B cell (primary cell): ENCODE data around the gene UBTD1. TPM values are rescaled to one million over a fixed set of nuclear protein-coding genes. Genes with fewer than 3 reads are reported as not detected.

Experiments used
- ATAC-seq: fragments of 200-7000 bp; cut with Tn5 transposase; one replicate; pipeline ENCODE4 v1.10.0; 2021; ENCODE audit warnings: low read depth, mild to moderate bottlenecking, moderate number of reproducible peaks, moderate library complexity
- CTCF ChIA-PET: fragments of 350-600 bp; sonication (Branson Sonifier 250); formaldehyde crosslinking; loops from one replicate; lab custom pipeline; 2021; ENCODE audit warnings: antibody characterized with exemption, inconsistent platforms; lab: Charles Lee
- POLR2A ChIA-PET: fragments of 350-600 bp; sonication (Branson Sonifier 250); formaldehyde crosslinking; loops from one replicate; lab custom pipeline; 2021; ENCODE audit warnings: antibody characterized with exemption; lab: Charles Lee
- DNase-seq: peaks from one replicate; pipeline ENCODE4 v3.0.0; 2013
- H2AFZ ChIP-seq: 2 replicates; pipeline ENCODE4 v1.6.1; 2012; ENCODE audit warnings: mild to moderate bottlenecking, low read depth, low read length; ENCODE audit not compliant: insufficient read depth, poor library complexity, severe bottlenecking
- H3K27ac ChIP-seq, 2 donors: 1 replicate in 1 of 2; 2 replicates in 1 of 2; pipeline ENCODE4 v1.5.1; 2012 to 2013; ENCODE audit warnings: low read length in 2 of 2, mild to moderate bottlenecking in 2 of 2, moderate library complexity in 1 of 2
- H3K27me3 ChIP-seq, 4 experiments: fragments of 200-600 bp in 1 of 4; sonication (generic) in 1 of 4; replicated peaks in 1 of 4; 1 replicate in 2 of 4; 2 replicates in 2 of 4; pipeline versions ENCODE4 v1.6.1 to v1.7.0; 2013 to 2016; ENCODE audit warnings: low read length in 3 of 4, mild to moderate bottlenecking in 2 of 4, mixed read lengths in 1 of 4, moderate library complexity in 1 of 4; ENCODE audit not compliant: insufficient read depth in 4 of 4, control insufficient read depth in 3 of 4; ENCODE audit errors: control extremely low read depth in 1 of 4
- H3K36me3 ChIP-seq, 2 experiments: replicated peaks in 1 of 2; 1 replicate in 1 of 2; 2 replicates in 1 of 2; pipeline versions ENCODE4 v1.6.1 to v1.7.1; 2013; ENCODE audit warnings: low read length in 1 of 2; ENCODE audit not compliant: insufficient read depth in 2 of 2, control insufficient read depth in 1 of 2; ENCODE audit errors: control extremely low read depth in 1 of 2, extremely low read depth in 1 of 2
- H3K4me1 ChIP-seq, 2 donors: fragments of 200-600 bp in 1 of 2; sonication (generic) in 1 of 2; 1 replicate in 1 of 2; 2 replicates in 1 of 2; pipeline versions ENCODE4 v1.5.1 to v1.6.1; 2013 to 2017; ENCODE audit warnings: low read length in 2 of 2; ENCODE audit not compliant: control insufficient read depth in 2 of 2, insufficient read depth in 2 of 2
- H3K4me2 ChIP-seq: replicated peaks from 2 replicates; pipeline ENCODE3; 2012; ENCODE audit warnings: mild to moderate bottlenecking, low read depth, low read length; ENCODE audit not compliant: poor library complexity, severe bottlenecking
- H3K4me3 ChIP-seq, 5 experiments: fragments of 200-600 bp in 1 of 5; sonication (generic) in 1 of 5; 1 replicate in 3 of 5; 2 replicates in 2 of 5; pipeline versions ENCODE4 v1.5.1 to v1.7.0; 2011 to 2016; ENCODE audit warnings: low read length in 4 of 5, mild to moderate bottlenecking in 4 of 5, low read depth in 2 of 5, control low read depth in 1 of 5, moderate library complexity in 1 of 5; ENCODE audit not compliant: insufficient read depth in 1 of 5; ENCODE audit errors: control extremely low read depth in 1 of 5, extremely low read depth in 1 of 5
- H3K79me2 ChIP-seq: fragments of 200-600 bp; sonication (generic); one replicate; pipeline ENCODE4 v1.6.0; 2016; ENCODE audit warnings: low read length; ENCODE audit not compliant: control insufficient read depth, insufficient read depth
- H3K9ac ChIP-seq: fragments of 200-600 bp; sonication (generic); 2 replicates; pipeline ENCODE4 v1.6.1; 2017; ENCODE audit warnings: mild to moderate bottlenecking, low read length, moderate library complexity
- H3K9me3 ChIP-seq, 3 donors: one replicate each; pipeline versions ENCODE4 v1.6.1 to v1.7.1; 2013; ENCODE audit warnings: low read length in 2 of 3; ENCODE audit not compliant: control insufficient read depth in 2 of 3, insufficient read depth in 1 of 3; ENCODE audit errors: control extremely low read depth in 1 of 3
- H4K20me1 ChIP-seq: 2 replicates; pipeline ENCODE4 v1.6.0; 2012; ENCODE audit warnings: mild to moderate bottlenecking, low read length; ENCODE audit not compliant: insufficient read depth, control insufficient read depth, poor library complexity, severe bottlenecking
- H3K27ac Mint-ChIP-seq: one replicate; pipeline ENCODE4 v1.8.0; 2021; ENCODE audit warnings: mixed read lengths
- H3K27me3 Mint-ChIP-seq: one replicate; pipeline ENCODE4 v1.8.0; 2021; ENCODE audit warnings: mixed read lengths
- H3K4me1 Mint-ChIP-seq: one replicate; pipeline ENCODE4 v1.8.0; 2021; ENCODE audit warnings: mixed read lengths
- H3K4me3 Mint-ChIP-seq: one replicate; pipeline ENCODE4 v1.8.0; 2021; ENCODE audit warnings: mixed read lengths
- H3K9me3 Mint-ChIP-seq: one replicate; pipeline ENCODE4 v1.8.0; 2022; ENCODE audit warnings: mixed read lengths; ENCODE audit not compliant: insufficient read depth
- EZH2 ChIP-seq: IDR thresholded peaks from 2 replicates; pipeline ENCODE4 v1.6.1; 2012; ENCODE audit warnings: borderline replicate concordance, low read depth, mild to moderate bottlenecking, moderate library complexity, low read length; ENCODE audit not compliant: insufficient read depth, poor library complexity, severe bottlenecking
- WGBS: methylation state at CpG from one replicate; pipeline ENCODE4 v1.1.5; 2013; ENCODE audit warnings: missing lambda C conversion rate; ENCODE audit not compliant: insufficient coverage; 5-methylcytosine and 5-hydroxymethylcytosine counted together
- intact Hi-C: fragments of 100-400 bp; cut with micrococcal nuclease; formaldehyde crosslinking; loops from one replicate; pipeline ENCODE4 v1.10.0; 2022
- polyA plus RNA-seq: library from polyadenylated mRNA; depleted of rRNA; stranded (reverse); fragments of >200 nt; gene quantifications from 2 replicates; pipeline ENCODE4 v1.2.3, GENCODE V29; 2012
- total RNA-seq, 2 donors: library from RNA; stranded (reverse); fragments of 120-200 nt in 1 of 2; gene quantifications; 1 replicate in 1 of 2; 2 replicates in 1 of 2; pipeline versions ENCODE4 v1.2.3 to v1.2.4, GENCODE V29; 2013 to 2022
- TF ChIP-seq, protein P1 (sequence below): fragments of 200-600 bp; IDR thresholded peaks from one replicate; pipeline ENCODE4 v1.8.0; 2022; ENCODE audit warnings: antibody characterized with exemption, mild to moderate bottlenecking

The UBTD1 gene
- total and polyA plus RNA-seq, 2 donors (not counting 1 experiment from before 2014, with no cell fraction given): 1.3 to 1.8 TPM

GRCh38 chr10:97596101-97597082 lies 97.7 kb downstream of the UBTD1 start:
- Mint-ChIP-seq H3K9me3 (no peaks in the 10 kb centered on the region), H3K4me1 (no peaks in the 10 kb centered on the region), H3K4me3 (no peak overlapping the region), H3K27me3 (no peaks in the 10 kb centered on the region), H3K27ac (no peak overlapping the region)
- CTCF ChIA-PET: interaction anchor here (0.8 kb wide), 1 partner anchor 19 kb away, joined by 3 read pairs; no protein-coding TSS in a partner anchor
- DNase-seq: no peak
- Histone ChIP-seq H3K9me3 (no peaks in the 10 kb centered on the region), H3K79me2 (no peaks in the 10 kb centered on the region), H2AFZ (no peak overlapping the region), H3K4me2 (no peak overlapping the region), H3K4me3 (no peak overlapping the region), H4K20me1 (no peaks in the 10 kb centered on the region), H3K27ac (no peak overlapping the region), H3K36me3 (no peaks in the 10 kb centered on the region), H3K9ac (no peak overlapping the region), H3K27me3 (no peaks in the 10 kb centered on the region), H3K4me1 (no peaks in the 10 kb centered on the region)
- ATAC-seq: no peak
- no peak for TF ChIP-seq EZH2
- TF ChIP-seq, protein P1, sequence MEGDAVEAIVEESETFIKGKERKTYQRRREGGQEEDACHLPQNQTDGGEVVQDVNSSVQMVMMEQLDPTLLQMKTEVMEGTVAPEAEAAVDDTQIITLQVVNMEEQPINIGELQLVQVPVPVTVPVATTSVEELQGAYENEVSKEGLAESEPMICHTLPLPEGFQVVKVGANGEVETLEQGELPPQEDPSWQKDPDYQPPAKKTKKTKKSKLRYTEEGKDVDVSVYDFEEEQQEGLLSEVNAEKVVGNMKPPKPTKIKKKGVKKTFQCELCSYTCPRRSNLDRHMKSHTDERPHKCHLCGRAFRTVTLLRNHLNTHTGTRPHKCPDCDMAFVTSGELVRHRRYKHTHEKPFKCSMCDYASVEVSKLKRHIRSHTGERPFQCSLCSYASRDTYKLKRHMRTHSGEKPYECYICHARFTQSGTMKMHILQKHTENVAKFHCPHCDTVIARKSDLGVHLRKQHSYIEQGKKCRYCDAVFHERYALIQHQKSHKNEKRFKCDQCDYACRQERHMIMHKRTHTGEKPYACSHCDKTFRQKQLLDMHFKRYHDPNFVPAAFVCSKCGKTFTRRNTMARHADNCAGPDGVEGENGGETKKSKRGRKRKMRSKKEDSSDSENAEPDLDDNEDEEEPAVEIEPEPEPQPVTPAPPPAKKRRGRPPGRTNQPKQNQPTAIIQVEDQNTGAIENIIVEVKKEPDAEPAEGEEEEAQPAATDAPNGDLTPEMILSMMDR: no peak
- POLR2A ChIA-PET: no interaction called here
- intact Hi-C loops: no loop called here
- 93% methylated on average over 7 of the region's 10 CpGs for WGBS

DNA sequence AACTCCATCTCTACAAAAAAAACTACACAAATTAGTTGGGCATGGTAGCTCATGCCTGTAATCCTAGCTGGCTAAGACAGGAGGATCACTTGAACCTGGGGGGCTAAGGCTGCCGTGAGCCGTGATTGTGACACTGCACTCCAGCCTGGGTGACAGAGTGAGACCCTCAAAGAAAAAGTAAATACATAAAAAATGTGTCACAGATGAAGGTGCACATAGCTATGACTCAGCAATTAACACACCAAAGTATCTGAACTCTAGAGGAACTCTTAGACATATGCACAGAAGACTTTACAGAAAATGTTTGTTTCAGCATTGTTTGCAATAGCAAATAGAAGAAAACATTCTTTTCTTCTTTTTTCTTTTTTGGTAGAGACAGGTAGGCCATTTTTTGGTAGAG lies 99.1 kb downstream of the UBTD1 start:
- ATAC-seq: no peak
- ChIA-PET POLR2A (no interaction called here), CTCF (no interaction called here)
- Histone ChIP-seq H3K27me3 (no peaks in the 10 kb centered on the region), H3K36me3 (no peaks in the 10 kb centered on the region), H3K4me3 (no peak overlapping the region), H3K9ac (no peak overlapping the region), H2AFZ (no peak overlapping the region), H3K4me2 (no peak overlapping the region), H3K79me2 (no peaks in the 10 kb centered on the region), H4K20me1 (no peaks in the 10 kb centered on the region), H3K27ac (no peak overlapping the region), H3K9me3 (no peaks in the 10 kb centered on the region), H3K4me1 (no peaks in the 10 kb centered on the region)
- TF ChIP-seq, protein P1: no peak
- no peak for TF ChIP-seq EZH2
- intact Hi-C loops: no loop called here
- Mint-ChIP-seq H3K27ac (no peak overlapping the region), H3K4me3 (no peak overlapping the region), H3K27me3 (no peaks in the 10 kb centered on the region), H3K9me3 (no peaks in the 10 kb centered on the region), H3K4me1 (no peaks in the 10 kb centered on the region)
- no peak for DNase-seq
- WGBS: no CpG with 5 or more reads among the region's 2 CpGs
